ENCODE data around the gene PROM2.
"Not testable (repeated sequence)": the region's sequence is repeated elsewhere in the genome, so short reads cannot be mapped to it uniquely, and the experiment has no call there.

The PROM2 gene

GRCh38 chr2:95274291-95275150 lies at the start of gene PROM2:
TSS of gene PROM2 (plus strand) at chr2:95274449. CDS start at chr2:95274586, 137 bp downstream.
- DNase-seq (ENCODE audit: low read depth in 2 of 2) = no peak

- no peak for DNase-seq (ENCODE audit: low read depth in 2 of 2)
Measured at GRCh38 chr2:95225658-95226057, 48.6 kb upstream of the PROM2 start.

- DNase-seq (ENCODE audit: low read depth in 2 of 2) = peak; percentile 28 to 30
Measured at GRCh38 chr2:95231723-95232122, 42.5 kb upstream of the PROM2 start.

- DNase-seq (ENCODE audit: low read depth in 2 of 2) = no peak
Measured at GRCh38 chr2:95232232-95232631, 42.0 kb upstream of the PROM2 start.

DNA sequence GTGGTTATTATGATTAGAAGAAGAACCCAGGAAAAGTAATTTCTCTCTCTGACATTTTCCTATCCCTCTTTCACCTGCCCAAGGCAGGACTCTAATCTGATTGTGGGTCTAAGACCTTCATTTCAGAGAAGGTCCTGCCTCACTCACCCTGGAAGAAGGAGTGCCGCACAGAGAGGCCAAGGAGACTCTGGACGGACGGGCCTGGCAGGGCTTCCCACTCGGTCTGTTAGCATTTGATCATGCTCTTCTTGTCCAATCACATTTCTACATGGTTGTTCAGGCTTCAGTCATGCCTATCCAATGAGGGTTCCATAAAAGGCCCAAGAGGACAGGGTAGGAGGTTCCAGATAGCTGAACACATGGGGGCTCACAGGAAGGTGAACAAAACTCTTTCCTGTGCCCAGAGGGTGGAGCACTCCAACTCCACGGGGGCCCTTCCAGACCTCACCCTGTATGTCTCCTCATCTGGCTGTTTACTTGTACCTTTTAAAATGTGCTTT lies 39.9 kb upstream of the PROM2 start:
- DNase-seq (ENCODE audit: low read depth in 2 of 2) = no peak

DNA sequence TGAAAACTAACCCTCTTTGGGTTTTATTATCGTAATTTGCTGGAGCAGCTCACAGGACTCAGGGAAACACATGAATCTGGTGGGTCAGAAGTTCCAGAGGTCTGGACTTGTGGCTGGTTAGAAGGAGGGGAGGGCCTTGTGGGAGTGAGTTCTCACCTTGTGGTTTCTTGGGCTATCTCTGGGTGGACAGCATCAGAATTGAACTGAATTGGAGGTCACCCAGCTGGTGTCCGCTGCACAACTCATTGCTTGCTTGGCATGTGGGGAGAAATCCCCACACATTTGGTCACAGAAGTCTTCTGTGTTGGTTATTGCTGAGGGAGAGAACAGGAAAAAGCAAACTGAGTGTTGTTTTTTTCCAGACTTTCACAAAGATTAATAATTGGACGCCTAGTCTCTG lies 39.4 kb upstream of the PROM2 start:
- DNase-seq (ENCODE audit: low read depth in 2 of 2) = no peak

DNA sequence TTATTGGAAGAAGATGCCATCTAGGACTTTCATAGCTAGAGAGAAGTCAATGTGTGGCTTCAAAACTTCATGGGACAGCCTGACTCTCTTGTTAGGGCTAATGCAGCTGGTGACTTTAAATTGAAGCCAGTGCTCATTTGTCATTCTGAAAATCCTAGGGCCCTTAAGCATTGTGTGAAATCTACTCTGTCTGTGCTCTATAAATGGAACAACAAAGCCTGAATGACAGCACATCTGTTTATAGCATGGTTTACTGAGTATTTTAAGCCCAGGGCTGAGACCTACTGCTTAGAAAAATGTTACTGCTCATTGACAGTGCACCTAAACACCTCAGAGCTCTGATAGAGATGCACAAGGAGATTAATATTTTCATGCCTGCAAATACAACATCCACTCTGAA lies 36.1 kb upstream of the PROM2 start:
- no peak for DNase-seq (ENCODE audit: low read depth in 2 of 2)

DNA sequence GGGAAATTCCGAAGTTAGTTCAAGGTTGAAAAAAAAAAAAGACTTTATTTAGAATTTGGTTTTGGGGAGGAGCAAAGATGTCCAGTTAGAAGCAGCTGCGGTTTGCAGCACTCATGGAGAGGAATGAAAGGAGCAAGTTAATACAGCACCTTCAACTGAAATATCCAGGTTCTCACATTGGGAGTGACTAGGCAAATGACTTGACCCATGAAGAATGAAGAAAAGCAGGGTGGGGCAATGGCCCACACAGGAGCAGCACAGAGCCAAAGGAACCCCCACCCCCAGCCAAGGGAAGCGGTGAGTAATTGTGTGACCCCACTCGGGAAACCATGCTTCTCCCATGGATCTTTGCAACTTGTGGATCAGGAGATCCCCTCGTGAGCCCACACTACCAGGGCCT lies 34.2 kb upstream of the PROM2 start:
- no peak for DNase-seq (ENCODE audit: low read depth in 2 of 2)

- no peak for DNase-seq (ENCODE audit: low read depth in 2 of 2)
Measured at GRCh38 chr2:95240556-95240955, 33.7 kb upstream of the PROM2 start.

DNA sequence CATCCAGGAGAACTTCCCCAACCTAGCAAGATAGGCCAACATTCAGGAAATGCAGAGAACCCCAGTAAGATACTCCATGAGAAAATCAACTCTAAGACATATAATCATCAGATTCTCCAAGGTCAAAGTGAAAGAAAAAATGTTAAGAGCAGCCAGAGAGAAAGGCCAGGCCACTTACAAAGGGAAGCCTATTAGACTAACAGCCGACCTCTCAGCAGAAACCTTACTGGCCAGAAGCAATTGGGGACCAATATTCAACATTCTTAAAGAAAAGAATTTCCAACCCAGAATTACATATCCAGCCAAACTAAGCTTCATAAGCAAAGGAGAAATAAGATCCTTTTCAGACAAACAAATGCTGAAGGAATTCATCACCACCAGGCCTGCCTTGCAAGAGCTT lies 32.2 kb upstream of the PROM2 start:
- not testable (repeated sequence) for DNase-seq (ENCODE audit: low read depth in 2 of 2)

- no peak for DNase-seq (ENCODE audit: low read depth in 2 of 2)
Measured at GRCh38 chr2:95258271-95258670, 16.0 kb upstream of the PROM2 start.

DNA sequence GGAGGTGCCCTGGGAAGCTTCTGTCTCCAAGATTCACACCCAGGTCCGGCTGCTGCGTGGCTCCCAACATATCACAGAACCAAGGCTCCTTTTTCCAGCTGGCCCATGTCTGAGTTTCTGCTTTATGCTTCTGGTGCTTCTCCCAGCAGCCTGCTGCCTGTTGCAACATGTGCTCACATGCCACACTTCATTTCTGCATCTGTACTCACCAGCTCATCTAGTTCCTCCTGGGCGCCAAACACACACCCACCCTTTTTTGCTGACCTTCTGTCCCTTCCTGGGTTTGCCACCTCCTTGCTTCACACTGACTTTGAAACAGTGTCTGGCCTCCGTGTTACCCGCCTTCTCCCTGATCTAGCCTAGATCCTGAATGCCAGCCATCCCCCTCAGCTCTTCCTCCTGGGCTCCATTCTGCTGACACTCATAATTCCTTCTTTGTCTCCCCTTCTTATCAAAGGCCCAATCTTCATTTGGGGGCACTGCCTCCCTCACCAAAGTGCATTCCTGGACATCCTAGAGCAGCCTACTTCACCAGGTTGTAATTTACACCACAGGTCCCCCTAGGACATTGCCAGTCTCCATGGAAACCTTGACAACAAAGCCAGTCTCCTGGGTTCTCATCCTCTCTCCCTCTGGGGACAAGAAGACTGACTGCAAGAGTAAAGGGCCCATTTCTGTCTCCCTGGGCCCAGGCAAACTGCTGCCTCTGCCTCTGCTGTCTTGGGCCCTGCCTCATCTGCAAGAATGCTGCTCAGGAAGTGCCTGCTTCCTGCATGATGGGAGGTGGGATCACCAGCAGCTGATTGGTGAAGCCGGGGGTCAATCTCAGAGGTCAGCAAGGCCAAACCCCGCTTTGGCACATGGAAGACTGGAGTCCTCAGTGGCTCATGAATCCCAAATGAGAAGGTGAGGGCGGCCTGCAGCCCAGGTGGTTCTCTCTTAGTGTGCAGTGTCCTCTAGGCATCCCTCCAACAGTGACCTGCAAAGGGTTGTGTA lies 13.9 kb upstream of the PROM2 start:
- no peak for DNase-seq (ENCODE audit: low read depth in 2 of 2)

DNA sequence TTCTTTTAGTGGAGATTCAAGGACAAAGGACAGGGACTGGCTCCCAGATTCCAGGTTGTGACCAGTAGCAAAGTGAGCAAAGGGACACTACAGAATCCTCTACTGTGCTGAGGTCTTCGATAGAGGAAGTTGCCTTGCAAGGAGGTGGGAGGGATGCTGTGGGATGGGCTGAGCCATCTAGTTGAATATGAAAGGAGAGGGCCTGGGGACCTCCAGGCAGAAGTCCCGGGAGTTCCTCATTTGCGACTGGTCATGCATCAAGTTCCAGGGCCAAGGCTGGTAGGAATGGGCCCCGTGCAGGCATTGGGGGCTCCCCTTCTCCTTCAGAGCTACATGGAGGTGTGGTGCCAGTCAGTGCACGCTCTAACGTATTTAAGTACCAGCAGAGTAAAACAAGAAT lies 12.6 kb upstream of the PROM2 start:
- DNase-seq (ENCODE audit: low read depth in 2 of 2) = no peak

DNA sequence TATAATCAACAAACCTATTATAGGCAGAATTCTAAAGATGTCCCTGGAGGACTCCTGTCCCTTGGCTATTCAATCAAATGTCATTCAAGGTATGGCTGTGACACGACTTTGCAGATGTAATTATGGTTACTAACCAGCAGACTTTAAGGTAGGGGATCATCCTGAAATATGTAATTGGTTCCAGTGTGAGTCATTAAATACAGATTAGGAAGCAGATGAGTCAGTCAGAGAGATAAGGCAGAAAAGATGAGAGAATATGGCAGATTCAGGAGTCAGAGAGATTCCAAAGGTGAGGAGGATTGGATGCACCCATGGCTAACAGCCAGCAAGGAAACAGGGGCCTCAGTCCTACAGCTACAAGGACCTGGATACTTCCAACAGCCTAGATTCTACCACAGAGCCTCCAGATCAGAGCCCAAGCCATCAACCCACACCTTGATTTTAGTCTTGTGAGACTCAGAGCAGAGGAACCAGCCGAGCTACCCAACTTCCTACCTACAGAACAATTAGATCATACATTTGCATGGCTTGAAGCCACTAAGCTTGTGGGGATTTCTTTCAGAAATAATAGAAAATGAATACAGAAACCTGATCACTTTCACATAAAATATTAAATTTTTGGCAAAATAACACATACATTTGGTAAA lies 11.2 kb upstream of the PROM2 start:
- no peak for DNase-seq (ENCODE audit: low read depth in 2 of 2)

GRCh38 chr2:95264624-95265023 lies 9.6 kb upstream of the PROM2 start:
- peak in 1 of 2 experiments; percentile 6 for DNase-seq (ENCODE audit: low read depth in 2 of 2)

GRCh38 chr2:95265182-95265581 lies 9.1 kb upstream of the PROM2 start:
- no peak for DNase-seq (ENCODE audit: low read depth in 2 of 2)

DNA sequence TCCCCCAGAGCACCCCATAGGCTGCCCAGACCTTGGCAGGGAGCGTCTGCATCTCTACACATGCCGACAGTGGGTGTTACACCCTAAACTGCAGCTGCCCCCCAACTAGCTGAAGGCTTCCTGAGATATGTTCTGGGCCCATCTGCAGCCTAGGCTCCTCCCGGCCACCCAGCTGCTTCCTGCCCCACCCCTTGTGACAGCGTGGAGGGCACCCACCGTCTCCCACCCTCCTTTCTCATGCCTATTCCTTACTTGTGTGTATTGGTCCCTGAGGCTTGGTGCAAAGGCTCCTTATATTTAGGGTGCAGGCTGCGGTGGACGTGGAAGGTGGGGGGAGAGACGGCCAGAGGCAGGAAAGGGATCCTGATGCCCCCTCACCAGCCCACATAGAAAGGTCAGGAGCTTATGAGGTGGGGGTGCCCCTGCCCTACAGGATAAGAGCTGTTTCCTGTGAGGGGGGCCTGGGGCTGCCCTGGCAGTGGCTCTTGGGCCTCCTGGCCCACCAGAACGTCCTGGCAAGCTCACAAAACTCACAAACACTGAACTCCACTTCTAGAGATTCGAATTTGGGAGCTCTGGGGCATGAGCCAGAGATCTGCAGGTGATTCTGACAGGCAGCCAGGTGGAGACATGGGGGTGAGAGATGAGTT lies 7.3 kb upstream of the PROM2 start:
- no peak for DNase-seq (ENCODE audit: low read depth in 2 of 2)

- DNase-seq (ENCODE audit: low read depth in 2 of 2) = no peak
Measured at GRCh38 chr2:95267458-95268210, 6.6 kb upstream of the PROM2 start.

DNA sequence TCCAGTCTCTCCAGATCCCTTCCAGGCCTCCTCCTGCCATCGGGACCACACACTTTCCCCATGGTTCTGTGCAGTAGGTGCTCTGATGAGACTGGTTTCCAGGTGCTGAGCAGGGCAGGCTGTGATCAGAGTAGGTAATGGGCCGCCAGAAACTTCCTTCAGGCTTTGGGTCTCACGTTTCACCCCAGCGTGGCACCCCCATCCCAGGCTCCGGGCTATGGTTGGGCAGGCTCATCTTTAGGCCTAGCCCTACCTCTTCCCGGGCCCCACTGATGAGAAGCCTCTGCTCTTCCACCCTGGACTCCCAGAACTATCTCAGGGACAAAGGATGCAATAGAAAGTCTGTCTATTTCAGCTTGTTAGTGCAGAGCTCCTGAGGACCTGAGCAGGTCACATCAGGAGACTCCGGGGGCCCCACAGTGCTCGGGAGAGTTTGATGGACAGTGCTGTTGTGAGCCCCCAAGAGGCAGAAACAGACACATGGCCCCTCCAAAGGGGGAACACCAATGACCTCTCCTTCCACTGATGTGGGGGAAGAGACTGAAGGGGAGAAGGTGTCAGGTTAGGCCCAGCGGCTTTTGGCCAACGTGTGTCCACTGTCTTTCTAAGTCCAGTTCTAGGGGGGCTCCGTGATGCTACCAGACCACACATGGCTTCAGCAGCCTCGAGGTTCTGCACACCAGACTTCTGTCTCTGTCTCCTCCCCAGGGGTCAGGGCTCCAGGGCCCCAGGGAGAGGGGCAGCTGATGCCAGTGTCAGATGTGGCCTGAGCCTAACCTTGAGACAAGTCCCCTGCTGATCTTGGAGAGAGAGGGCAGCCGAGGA lies 5.8 kb upstream of the PROM2 start:
- no peak for DNase-seq (ENCODE audit: low read depth in 2 of 2)

All from fibroblast of skin of left quadriceps (primary cell).